HepG2 (cell line): ENCODE measurements around the gene CD68. TPM values are rescaled to one million over a fixed set of nuclear protein-coding genes. Genes with fewer than 3 reads are reported as not detected.

Experiments
- CHD2 ChIP-seq: IDR thresholded peaks from 2 replicates; pipeline ENCODE4 v1.6.1; 2011; ENCODE audit warnings: low read depth, low read length, improper control_type of control experiment
- DNMT3B ChIP-seq: conservative IDR thresholded peaks from 2 replicates; pipeline ENCODE4 v1.6.1; 2016; ENCODE audit warnings: missing biosample characterization, control low read depth
- FOXA1 ChIP-seq, 2 experiments: fragments of 450-650 bp in 1 of 2; sonication (generic) in 1 of 2; formaldehyde crosslinking in 1 of 2; IDR thresholded peaks; 2 replicates each; pipeline versions ENCODE4 v1.4.0 to v1.6.1; 2016 to 2020; ENCODE audit warnings: missing genetic modification reagents in 1 of 2
- RFX3 ChIP-seq: IDR thresholded peaks from 2 replicates; pipeline ENCODE4 v1.6.1; 2016; ENCODE audit warnings: missing biosample characterization, missing genetic modification reagents
- SKI ChIP-seq: fragments of 450-650 bp; IDR thresholded peaks from one replicate; pipeline ENCODE4 v1.6.1; 2018; ENCODE audit warnings: mild to moderate bottlenecking; ENCODE audit not compliant: partially characterized antibody
- TP53 ChIP-seq: sonication (generic); formaldehyde crosslinking; conservative IDR thresholded peaks from 2 replicates; pipeline ENCODE4 v1.4.0; 2020; ENCODE audit warnings: missing genetic modification reagents
- ZBTB2 ChIP-seq: sonication (generic); formaldehyde crosslinking; IDR thresholded peaks from 2 replicates; pipeline ENCODE4 v1.8.0; 2022; ENCODE audit warnings: low read depth, missing genetic modification reagents
- ZFP1 ChIP-seq: IDR thresholded peaks from 2 replicates; pipeline ENCODE4 v1.6.1; 2016
- ZNF138 ChIP-seq: sonication (generic); formaldehyde crosslinking; IDR thresholded peaks from 2 replicates; pipeline ENCODE4 v1.5.0; 2020; ENCODE audit warnings: mild to moderate bottlenecking, low read depth, missing genetic modification reagents
- ZNF24 ChIP-seq: fragments of 450-650 bp; IDR thresholded peaks from 2 replicates; pipeline ENCODE4 v1.6.1; 2017; ENCODE audit warnings: antibody characterized with exemption, mild to moderate bottlenecking
- ZNF431 ChIP-seq: sonication (generic); formaldehyde crosslinking; IDR thresholded peaks from 2 replicates; pipeline ENCODE4 v1.9.0; 2022; ENCODE audit warnings: missing genetic modification reagents, low read depth, mild to moderate bottlenecking, borderline replicate concordance
- ZZZ3 ChIP-seq: sonication (generic); formaldehyde crosslinking; IDR thresholded peaks from 2 replicates; pipeline ENCODE4 v1.4.0; 2020; ENCODE audit warnings: missing genetic modification reagents, mild to moderate bottlenecking, borderline replicate concordance
- polyA plus RNA-seq, 8 experiments: library from polyadenylated mRNA; depleted of rRNA in 3 of 8; stranded (reverse) in 7 of 8; unstranded in 1 of 8; fragments of >200 nt; fragmentation: Illumina TruSeq in 4 of 8; extraction: Trizol in 4 of 8; gene quantifications; 2 replicates each; pipeline versions ENCODE4 v1.2.1 to v1.2.3, GENCODE V29; 2011 to 2016; ENCODE audit warnings: low read depth in 4 of 8, missing spikeins in 1 of 8, mixed read lengths in 1 of 8; ENCODE audit not compliant: insufficient read depth in 1 of 8
- total RNA-seq, 5 experiments: library from RNA; depleted of rRNA; stranded (reverse); fragments of >200 nt; fragmentation: Illumina TruSeq; extraction: Trizol; gene quantifications; 2 replicates each; pipeline ENCODE4 v1.2.3, GENCODE V29; 2016; ENCODE audit warnings: low read depth in 1 of 5
- TF ChIP-seq, protein P1 (sequence below), 2 experiments: fragments of 450-650 bp in 1 of 2; sonication (generic) in 1 of 2; formaldehyde crosslinking; IDR thresholded peaks; 2 replicates each; pipeline versions ENCODE4 v1.5.0 to v1.8.0; 2020 to 2022; ENCODE audit warnings: mild to moderate bottlenecking in 1 of 2, missing genetic modification reagents in 1 of 2
- TF ChIP-seq, protein P2 (sequence below): IDR thresholded peaks from 2 replicates; pipeline ENCODE4 v1.6.1; 2018; ENCODE audit warnings: missing genetic modification reagents, mild to moderate bottlenecking, missing compliant biosample characterization
- TF ChIP-seq, protein P3 (sequence below): sonication (generic); formaldehyde crosslinking; IDR thresholded peaks from 2 replicates; pipeline ENCODE4 v1.9.0; 2022; ENCODE audit warnings: missing genetic modification reagents, mild to moderate bottlenecking, borderline replicate concordance
- TF ChIP-seq, protein P4 (sequence below): sonication (generic); formaldehyde crosslinking; IDR thresholded peaks from 2 replicates; pipeline ENCODE4 v1.5.1; 2020; ENCODE audit warnings: mild to moderate bottlenecking, missing genetic modification reagents

The CD68 gene
- total and polyA plus RNA-seq, 2 of the 13 experiments (the other 11 are each of a cell fraction or from before 2014, with no cell fraction given): 10.3 to 104 TPM

DNA sequence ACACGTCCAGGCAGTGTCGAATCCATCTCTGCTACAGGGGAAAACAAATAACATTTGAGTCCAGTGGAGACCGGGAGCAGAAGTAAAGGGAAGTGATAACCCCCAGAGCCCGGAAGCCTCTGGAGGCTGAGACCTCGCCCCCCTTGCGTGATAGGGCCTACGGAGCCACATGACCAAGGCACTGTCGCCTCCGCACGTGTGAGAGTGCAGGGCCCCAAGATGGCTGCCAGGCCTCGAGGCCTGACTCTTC lies 7.2 kb upstream of the CD68 start (continued):
- TF ChIP-seq FOXA1 (IDR thresholded peaks at IDR 0.05) (no peak), FOXA1 (CRISPR knock-in tag; IDR thresholded peaks at IDR 0.05) (no peak), ZBTB2 (CRISPR knock-in tag) (0 out of 2 replicates have a peak, but pooled peaks have one; percentile 70), CHD2 (no peak), TP53 (CRISPR knock-in tag) (no peak), SKI (no peak), ZNF431 (CRISPR knock-in tag) (peak; percentile 80), ZZZ3 (CRISPR knock-in tag) (peak; percentile 85; the same call in 1 of the 2 replicates), ZNF138 (CRISPR knock-in tag) (no peak; the same call in 1 of the 2 replicates), ZNF24 (no peak), RFX3 (CRISPR knock-in tag) (no peak), DNMT3B (CRISPR knock-in tag) (peak; percentile 88), ZFP1 (CRISPR knock-in tag) (no peak)
- TF ChIP-seq, protein P1, sequence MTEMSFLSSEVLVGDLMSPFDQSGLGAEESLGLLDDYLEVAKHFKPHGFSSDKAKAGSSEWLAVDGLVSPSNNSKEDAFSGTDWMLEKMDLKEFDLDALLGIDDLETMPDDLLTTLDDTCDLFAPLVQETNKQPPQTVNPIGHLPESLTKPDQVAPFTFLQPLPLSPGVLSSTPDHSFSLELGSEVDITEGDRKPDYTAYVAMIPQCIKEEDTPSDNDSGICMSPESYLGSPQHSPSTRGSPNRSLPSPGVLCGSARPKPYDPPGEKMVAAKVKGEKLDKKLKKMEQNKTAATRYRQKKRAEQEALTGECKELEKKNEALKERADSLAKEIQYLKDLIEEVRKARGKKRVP (CRISPR knock-in tag; IDR thresholded peaks at IDR 0.05): no peak
- TF ChIP-seq, protein P2, sequence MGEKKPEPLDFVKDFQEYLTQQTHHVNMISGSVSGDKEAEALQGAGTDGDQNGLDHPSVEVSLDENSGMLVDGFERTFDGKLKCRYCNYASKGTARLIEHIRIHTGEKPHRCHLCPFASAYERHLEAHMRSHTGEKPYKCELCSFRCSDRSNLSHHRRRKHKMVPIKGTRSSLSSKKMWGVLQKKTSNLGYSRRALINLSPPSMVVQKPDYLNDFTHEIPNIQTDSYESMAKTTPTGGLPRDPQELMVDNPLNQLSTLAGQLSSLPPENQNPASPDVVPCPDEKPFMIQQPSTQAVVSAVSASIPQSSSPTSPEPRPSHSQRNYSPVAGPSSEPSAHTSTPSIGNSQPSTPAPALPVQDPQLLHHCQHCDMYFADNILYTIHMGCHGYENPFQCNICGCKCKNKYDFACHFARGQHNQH (CRISPR knock-in tag): 0 out of 2 replicates have a peak, but pooled peaks have one; percentile 83
- TF ChIP-seq, protein P3, sequence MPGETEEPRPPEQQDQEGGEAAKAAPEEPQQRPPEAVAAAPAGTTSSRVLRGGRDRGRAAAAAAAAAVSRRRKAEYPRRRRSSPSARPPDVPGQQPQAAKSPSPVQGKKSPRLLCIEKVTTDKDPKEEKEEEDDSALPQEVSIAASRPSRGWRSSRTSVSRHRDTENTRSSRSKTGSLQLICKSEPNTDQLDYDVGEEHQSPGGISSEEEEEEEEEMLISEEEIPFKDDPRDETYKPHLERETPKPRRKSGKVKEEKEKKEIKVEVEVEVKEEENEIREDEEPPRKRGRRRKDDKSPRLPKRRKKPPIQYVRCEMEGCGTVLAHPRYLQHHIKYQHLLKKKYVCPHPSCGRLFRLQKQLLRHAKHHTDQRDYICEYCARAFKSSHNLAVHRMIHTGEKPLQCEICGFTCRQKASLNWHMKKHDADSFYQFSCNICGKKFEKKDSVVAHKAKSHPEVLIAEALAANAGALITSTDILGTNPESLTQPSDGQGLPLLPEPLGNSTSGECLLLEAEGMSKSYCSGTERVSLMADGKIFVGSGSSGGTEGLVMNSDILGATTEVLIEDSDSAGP (CRISPR knock-in tag): no peak
- TF ChIP-seq, protein P4, sequence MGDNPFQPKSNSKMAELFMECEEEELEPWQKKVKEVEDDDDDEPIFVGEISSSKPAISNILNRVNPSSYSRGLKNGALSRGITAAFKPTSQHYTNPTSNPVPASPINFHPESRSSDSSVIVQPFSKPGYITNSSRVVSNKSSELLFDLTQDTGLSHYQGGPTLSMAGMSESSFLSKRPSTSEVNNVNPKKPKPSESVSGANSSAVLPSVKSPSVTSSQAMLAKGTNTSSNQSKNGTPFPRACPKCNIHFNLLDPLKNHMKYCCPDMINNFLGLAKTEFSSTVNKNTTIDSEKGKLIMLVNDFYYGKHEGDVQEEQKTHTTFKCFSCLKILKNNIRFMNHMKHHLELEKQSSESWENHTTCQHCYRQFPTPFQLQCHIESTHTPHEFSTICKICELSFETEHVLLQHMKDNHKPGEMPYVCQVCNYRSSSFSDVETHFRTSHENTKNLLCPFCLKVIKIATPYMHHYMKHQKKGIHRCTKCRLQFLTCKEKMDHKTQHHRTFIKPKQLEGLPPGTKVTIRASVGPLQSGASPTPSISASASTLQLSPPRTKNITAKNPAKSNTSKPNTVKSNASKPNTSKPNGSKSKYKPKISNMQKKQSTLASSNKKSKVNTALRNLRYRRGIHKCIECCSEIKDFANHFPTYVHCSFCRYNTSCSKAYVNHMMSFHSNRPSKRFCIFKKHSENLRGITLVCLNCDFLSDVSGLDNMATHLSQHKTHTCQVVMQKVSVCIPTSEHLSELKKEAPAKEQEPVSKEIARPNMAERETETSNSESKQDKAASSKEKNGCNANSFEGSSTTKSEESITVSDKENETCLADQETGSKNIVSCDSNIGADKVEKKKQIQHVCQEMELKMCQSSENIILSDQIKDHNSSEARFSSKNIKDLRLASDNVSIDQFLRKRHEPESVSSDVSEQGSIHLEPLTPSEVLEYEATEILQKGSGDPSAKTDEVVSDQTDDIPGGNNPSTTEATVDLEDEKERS (CRISPR knock-in tag): no peak; the same call in 1 of the 2 replicates
